Trophoblast cell (in vitro differentiated cells and primary cell): ENCODE data around the gene TSHZ3.

Source experiments
- DNase-seq, 2 donors: peaks; one replicate each; pipeline ENCODE4 v3.0.0-alpha.2; 2016
- H2AFZ ChIP-seq: 2 replicates; pipeline ENCODE4 v1.6.1; 2013; ENCODE audit warnings: low read length, moderate library complexity, mild to moderate bottlenecking; ENCODE audit not compliant: insufficient read depth, poor library complexity
- H2AK5ac ChIP-seq: 2 replicates; pipeline ENCODE4 v1.6.1; 2013; ENCODE audit warnings: mild to moderate bottlenecking, low read length
- H2BK120ac ChIP-seq: 2 replicates; pipeline ENCODE4 v1.6.1; 2013; ENCODE audit warnings: low read length, mild to moderate bottlenecking, moderate library complexity; ENCODE audit not compliant: insufficient read depth, poor library complexity
- H2BK12ac ChIP-seq: 2 replicates; pipeline ENCODE4 v1.6.1; 2013; ENCODE audit warnings: mild to moderate bottlenecking, low read length, moderate library complexity
- H2BK5ac ChIP-seq: 2 replicates; pipeline ENCODE4 v1.6.1; 2013; ENCODE audit warnings: low read length, low read depth, moderate library complexity, mild to moderate bottlenecking; ENCODE audit not compliant: poor library complexity
- H3K14ac ChIP-seq: 2 replicates; pipeline ENCODE4 v1.6.1; 2013; ENCODE audit warnings: mild to moderate bottlenecking, low read length
- H3K18ac ChIP-seq: 2 replicates; pipeline ENCODE4 v1.6.1; 2013; ENCODE audit warnings: mild to moderate bottlenecking, low read length
- H3K23ac ChIP-seq: 2 replicates; pipeline ENCODE4 v1.6.1; 2013; ENCODE audit warnings: low read length
- H3K27ac ChIP-seq: 2 replicates; pipeline ENCODE4 v1.5.1; 2013; ENCODE audit warnings: low read depth, mild to moderate bottlenecking, inconsistent platforms, low read length, moderate library complexity
- H3K27me3 ChIP-seq: 2 replicates; pipeline ENCODE4 v1.6.1; 2013; ENCODE audit warnings: inconsistent platforms, mild to moderate bottlenecking, low read length, moderate library complexity; ENCODE audit not compliant: insufficient read depth
- H3K36me3 ChIP-seq, 2 experiments: 1 replicate in 1 of 2; 2 replicates in 1 of 2; pipeline ENCODE4 v1.6.1; 2013; ENCODE audit warnings: low read length in 2 of 2, mild to moderate bottlenecking in 2 of 2, moderate library complexity in 1 of 2; ENCODE audit not compliant: insufficient read depth in 2 of 2, control insufficient read depth in 1 of 2
- H3K4ac ChIP-seq: 2 replicates; pipeline ENCODE4 v1.6.1; 2013; ENCODE audit warnings: low read depth, mild to moderate bottlenecking, low read length, moderate library complexity
- H3K4me1 ChIP-seq, 2 experiments: 1 replicate in 1 of 2; 2 replicates in 1 of 2; pipeline ENCODE4 v1.6.1; 2013; ENCODE audit warnings: low read length in 2 of 2, mild to moderate bottlenecking in 2 of 2, moderate library complexity in 1 of 2; ENCODE audit not compliant: insufficient read depth in 2 of 2, control insufficient read depth in 1 of 2
- H3K4me2 ChIP-seq: 2 replicates; pipeline ENCODE4 v1.6.1; 2013; ENCODE audit warnings: inconsistent platforms, mild to moderate bottlenecking, low read length, moderate library complexity
- H3K4me3 ChIP-seq: 2 replicates; pipeline ENCODE4 v1.5.1; 2013; ENCODE audit warnings: mild to moderate bottlenecking, low read depth, low read length, inconsistent platforms
- H3K79me1 ChIP-seq: one replicate; pipeline ENCODE4 v1.6.1; 2013; ENCODE audit warnings: low read length
- H3K79me2 ChIP-seq: 2 replicates; pipeline ENCODE4 v1.6.1; 2013; ENCODE audit warnings: low read length, mild to moderate bottlenecking; ENCODE audit not compliant: control insufficient read depth, insufficient read depth, poor library complexity
- H3K9ac ChIP-seq: 2 replicates; pipeline ENCODE4 v1.6.1; 2013; ENCODE audit warnings: mild to moderate bottlenecking, low read length
- H3K9me3 ChIP-seq: 2 replicates; pipeline ENCODE4 v1.6.1; 2013; ENCODE audit warnings: low read depth, mild to moderate bottlenecking, control low read depth, inconsistent platforms, low read length; ENCODE audit not compliant: insufficient read depth
- H4K12ac ChIP-seq: 2 replicates; pipeline ENCODE4 v1.6.1; 2013; ENCODE audit warnings: low read depth, mild to moderate bottlenecking, low read length, moderate library complexity
- H4K8ac ChIP-seq: 2 replicates; pipeline ENCODE4 v1.6.1; 2013; ENCODE audit warnings: low read depth, mild to moderate bottlenecking, low read length, moderate library complexity
- H4K91ac ChIP-seq: one replicate; pipeline ENCODE4 v1.6.1; 2013; ENCODE audit warnings: low read depth, mild to moderate bottlenecking, low read length, moderate library complexity
- WGBS: extraction: QIAGEN DNeasy Blood & Tissue Kit; methylation state at CpG from one replicate; pipeline ENCODE4 v1.1.7; 2013; ENCODE audit warnings: missing lambda C conversion rate; ENCODE audit not compliant: insufficient read length, insufficient coverage; ENCODE audit errors: extremely low coverage; 5-methylcytosine and 5-hydroxymethylcytosine counted together

The TSHZ3 gene

DNA sequence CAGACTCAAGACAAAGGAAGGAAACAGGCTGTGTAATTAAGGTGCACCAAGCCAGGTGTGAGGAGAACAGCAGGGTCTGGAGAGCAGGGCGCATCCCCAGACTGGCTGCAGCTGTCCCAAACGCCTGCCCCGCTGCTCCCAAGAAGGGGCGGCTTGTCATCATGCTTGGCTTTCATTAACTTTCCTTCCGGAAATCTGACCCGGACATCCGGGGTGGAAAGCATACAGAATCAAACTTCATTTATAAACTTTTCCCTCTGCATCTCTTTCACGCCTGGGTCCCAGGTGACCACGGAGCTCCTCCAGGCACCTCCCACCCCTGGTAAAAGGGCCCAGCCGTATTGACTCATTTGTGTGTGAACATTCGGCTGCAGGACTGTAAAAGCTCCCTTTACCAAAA, 31.7 kb downstream of the TSHZ3 start:
- Histone ChIP-seq H3K14ac (no peak overlapping the region), H3K9ac (no peak overlapping the region), H3K23ac (no peak overlapping the region), H4K12ac (no peak overlapping the region), H3K36me3 (peaks cover 0 to 3% of the 10 kb centered on the region in 2 experiments), H3K4ac (no peak overlapping the region), H2BK5ac (no peak overlapping the region), H3K27ac (no peak overlapping the region), H2AFZ (no peak overlapping the region), H3K27me3 (no peaks in the 10 kb centered on the region), H3K4me1 (no peaks in the 10 kb centered on the region), H2BK12ac (no peak overlapping the region), H3K79me1 (no peaks in the 10 kb centered on the region), H2BK120ac (no peak overlapping the region), H2AK5ac (no peak overlapping the region), H4K8ac (no peak overlapping the region), H3K4me2 (no peak overlapping the region), H4K91ac (no peak overlapping the region), H3K9me3 (no peaks in the 10 kb centered on the region), H3K79me2 (no peaks in the 10 kb centered on the region), H3K4me3 (no peak overlapping the region), H3K18ac (no peak overlapping the region)
- DNase-seq, result no peak
- WGBS, result no CpG with 5 or more reads among the region's 11 CpGs

DNA sequence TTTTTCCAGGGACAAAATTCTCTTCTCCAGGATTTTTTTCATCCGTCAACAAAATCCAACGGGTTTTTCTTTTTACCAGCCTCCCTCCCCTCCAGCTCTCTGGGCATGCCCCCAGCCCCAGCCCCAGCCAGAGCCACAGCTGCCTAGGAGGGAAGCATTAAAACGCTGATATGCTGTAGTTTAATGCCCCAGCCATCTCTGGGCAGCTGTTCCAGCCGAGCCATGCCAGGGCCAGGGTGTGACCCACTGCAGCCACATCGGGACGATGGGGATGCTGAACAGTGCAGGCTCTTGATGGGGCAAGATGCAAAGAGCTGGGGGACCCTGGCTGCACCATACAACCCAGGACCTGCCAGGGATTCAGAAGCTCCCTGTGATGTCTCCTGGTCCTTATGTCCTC, 32.1 kb downstream of the TSHZ3 start:
- Histone ChIP-seq H3K79me1 (no peaks in the 10 kb centered on the region), H3K36me3 (peaks cover 0 to 3% of the 10 kb centered on the region in 2 experiments), H4K8ac (no peak overlapping the region), H3K79me2 (no peaks in the 10 kb centered on the region), H3K9ac (no peak overlapping the region), H2BK120ac (no peak overlapping the region), H3K4me2 (no peak overlapping the region), H3K23ac (no peak overlapping the region), H3K27me3 (no peaks in the 10 kb centered on the region), H3K27ac (no peak overlapping the region), H2AK5ac (no peak overlapping the region), H3K4me3 (no peak overlapping the region), H2BK5ac (no peak overlapping the region), H3K18ac (no peak overlapping the region), H2BK12ac (no peak overlapping the region), H2AFZ (no peak overlapping the region), H3K4me1 (no peaks in the 10 kb centered on the region), H3K14ac (no peak overlapping the region), H4K12ac (no peak overlapping the region), H4K91ac (no peak overlapping the region), H3K4ac (no peak overlapping the region), H3K9me3 (no peaks in the 10 kb centered on the region)
- no CpG with 5 or more reads among the region's 6 CpGs for WGBS
- DNase-seq, result no peak

DNA sequence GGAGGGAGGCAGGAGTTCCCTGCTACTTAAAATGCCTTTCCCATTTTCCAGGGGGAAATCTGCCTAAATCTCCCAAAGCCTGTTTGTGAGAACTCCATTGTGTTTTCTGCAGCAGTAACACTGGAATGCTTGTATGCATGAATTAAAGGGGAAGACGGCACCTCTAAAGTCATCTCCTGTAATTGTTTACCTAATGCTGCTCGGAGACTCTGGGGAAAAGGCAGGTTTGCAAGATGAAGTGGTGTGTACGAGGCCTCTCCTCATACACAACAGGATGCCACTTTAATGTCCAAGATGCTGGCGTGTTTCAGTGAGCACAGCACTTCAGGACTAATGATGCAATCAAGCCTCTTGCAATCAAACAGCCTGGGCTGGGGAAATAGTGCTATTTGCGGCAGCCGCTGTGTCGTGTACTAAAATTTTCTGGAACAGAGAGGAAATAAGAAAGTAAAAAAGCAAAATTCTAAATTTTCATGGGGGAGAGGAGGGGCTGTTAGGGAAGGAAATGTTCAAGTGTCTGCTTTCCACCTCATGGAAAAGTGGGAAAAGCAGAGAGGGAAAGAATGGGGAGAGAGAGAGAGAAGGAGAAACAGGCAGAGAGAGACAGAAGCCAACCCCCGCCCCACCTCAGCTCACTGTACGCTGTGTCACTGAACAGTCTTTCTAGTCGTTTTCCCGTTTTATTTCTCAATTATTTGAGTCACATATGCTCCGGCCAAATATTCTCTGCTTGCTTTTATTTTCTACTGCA, 32.9 kb downstream of the TSHZ3 start:
- Histone ChIP-seq H2AFZ (no peak overlapping the region), H3K9ac (no peak overlapping the region), H2BK120ac (no peak overlapping the region), H3K18ac (no peak overlapping the region), H3K27ac (no peak overlapping the region), H3K36me3 (peaks cover 0 to 3% of the 10 kb centered on the region in 2 experiments), H3K4me1 (no peaks in the 10 kb centered on the region), H2BK5ac (no peak overlapping the region), H4K12ac (no peak overlapping the region), H3K23ac (no peak overlapping the region), H3K27me3 (no peaks in the 10 kb centered on the region), H2BK12ac (no peak overlapping the region), H4K8ac (no peak overlapping the region), H3K9me3 (no peaks in the 10 kb centered on the region), H3K4me3 (no peak overlapping the region), H3K4ac (no peak overlapping the region), H3K14ac (no peak overlapping the region), H3K79me1 (no peaks in the 10 kb centered on the region), H2AK5ac (no peak overlapping the region), H4K91ac (no peak overlapping the region), H3K79me2 (no peaks in the 10 kb centered on the region), H3K4me2 (no peak overlapping the region)
- peak in 1 of 2 donors; percentile 35 for DNase-seq
- whole genome bisulfite sequencing, result no CpG with 5 or more reads among the region's 12 CpGs

DNA sequence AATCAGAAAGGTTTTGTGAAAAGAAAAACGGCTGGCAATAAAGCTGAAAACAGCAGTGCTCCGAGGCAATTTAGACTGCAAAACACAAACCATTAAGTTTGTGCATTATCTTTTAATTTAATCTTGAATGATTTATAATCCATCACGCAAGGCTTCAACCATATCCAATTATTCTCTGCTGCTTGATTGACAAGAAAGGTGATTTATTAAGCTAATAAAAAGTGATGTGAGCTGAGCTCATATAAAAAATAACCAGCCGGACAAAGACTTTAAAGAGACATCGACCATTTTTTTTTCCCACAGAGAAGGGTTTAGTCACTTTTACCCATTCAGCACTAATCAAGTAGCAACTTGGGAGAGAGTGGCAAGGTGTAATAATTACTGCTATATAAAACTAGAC, 33.6 kb downstream of the TSHZ3 start:
- Histone ChIP-seq H3K23ac (no peak overlapping the region), H2AK5ac (no peak overlapping the region), H3K4me1 (no peaks in the 10 kb centered on the region), H3K4me3 (no peak overlapping the region), H3K36me3 (peaks cover 0 to 3% of the 10 kb centered on the region in 2 experiments), H3K27ac (no peak overlapping the region), H2BK120ac (no peak overlapping the region), H3K27me3 (no peaks in the 10 kb centered on the region), H2AFZ (no peak overlapping the region), H4K12ac (no peak overlapping the region), H3K9ac (no peak overlapping the region), H2BK12ac (no peak overlapping the region), H4K91ac (no peak overlapping the region), H4K8ac (no peak overlapping the region), H3K14ac (no peak overlapping the region), H2BK5ac (no peak overlapping the region), H3K9me3 (peaks cover 2% of the 10 kb centered on the region), H3K18ac (no peak overlapping the region), H3K4me2 (no peak overlapping the region), H3K4ac (no peak overlapping the region), H3K79me2 (no peaks in the 10 kb centered on the region), H3K79me1 (no peaks in the 10 kb centered on the region)
- DNase-seq, result no peak
- WGBS, result no CpG with 5 or more reads among the region's 5 CpGs
